T47D (cell line): ENCODE measurements around the gene TMEM143.

Experiments
- DNase-seq, 2 experiments: peaks; one replicate each; pipeline versions ENCODE4 v3.0.0 to v3.0.0-alpha.2; 2011 to 2012; ENCODE audit warnings: low read depth in 1 of 2, low spot score in 1 of 2
- JUND ChIP-seq: IDR thresholded peaks from 2 replicates; pipeline ENCODE4 v1.6.1; 2012; ENCODE audit warnings: low read depth
- in situ Hi-C: cut with HindIII; loops from 2 replicates; pipeline ENCODE4 v1.10.0; 2016; ENCODE audit warnings: low sequenced_read_pairs, low pct_unique_long_range_greater_than_20kb

TMEM143 gene

DNA sequence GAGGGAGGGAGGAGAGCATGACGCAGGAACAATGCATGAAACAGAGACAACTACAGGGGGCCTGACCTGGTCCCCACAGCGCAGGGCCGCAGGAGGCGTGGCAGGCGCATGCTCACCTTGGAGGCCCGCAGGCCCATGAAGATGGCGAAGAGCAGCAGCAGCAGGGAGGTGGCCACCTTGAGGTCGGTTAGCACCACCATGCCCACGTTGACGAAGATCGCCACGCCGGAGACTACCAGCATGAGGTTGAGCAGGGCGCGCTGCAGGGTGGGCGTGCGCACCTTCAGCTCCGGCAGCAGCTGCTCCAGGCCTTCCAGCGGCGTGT lies 21.4 kb downstream of the TMEM143 start:
- no peak for DNase-seq
- in situ Hi-C loops: no loop called here
- no peak for TF ChIP-seq JUND

- DNase-seq: no peak
- in situ Hi-C loops: no loop called here
- no peak for TF ChIP-seq JUND
Observed at GRCh38 chr19:48341515-48342413, 22.0 kb downstream of the TMEM143 start.

DNA sequence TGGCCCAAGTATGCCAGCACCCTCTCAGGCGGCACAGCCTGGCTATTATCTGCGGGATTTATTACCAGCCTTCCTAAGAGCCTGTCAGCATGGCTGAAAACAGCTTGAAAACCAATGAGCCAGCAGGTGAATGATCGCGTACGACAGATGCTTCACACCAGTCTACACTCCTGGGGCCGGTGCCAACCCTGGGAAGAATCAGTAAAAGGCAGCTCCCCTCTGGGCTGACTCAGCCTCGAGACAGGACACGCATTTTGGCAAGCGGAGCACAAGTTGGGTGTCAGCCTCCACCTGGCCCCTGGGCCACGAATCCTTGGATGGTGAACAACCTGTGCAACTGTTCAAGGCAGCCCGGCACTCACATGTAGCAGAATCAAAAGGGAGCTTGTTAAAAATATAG lies 22.7 kb downstream of the TMEM143 start:
- in situ Hi-C loops: no loop called here
- no peak for DNase-seq
- TF ChIP-seq JUND: no peak

- in situ Hi-C loops: no loop called here
- no peak for DNase-seq
- no peak for TF ChIP-seq JUND
Observed at GRCh38 chr19:48338802-48339503, 24.8 kb downstream of the TMEM143 start.

DNA sequence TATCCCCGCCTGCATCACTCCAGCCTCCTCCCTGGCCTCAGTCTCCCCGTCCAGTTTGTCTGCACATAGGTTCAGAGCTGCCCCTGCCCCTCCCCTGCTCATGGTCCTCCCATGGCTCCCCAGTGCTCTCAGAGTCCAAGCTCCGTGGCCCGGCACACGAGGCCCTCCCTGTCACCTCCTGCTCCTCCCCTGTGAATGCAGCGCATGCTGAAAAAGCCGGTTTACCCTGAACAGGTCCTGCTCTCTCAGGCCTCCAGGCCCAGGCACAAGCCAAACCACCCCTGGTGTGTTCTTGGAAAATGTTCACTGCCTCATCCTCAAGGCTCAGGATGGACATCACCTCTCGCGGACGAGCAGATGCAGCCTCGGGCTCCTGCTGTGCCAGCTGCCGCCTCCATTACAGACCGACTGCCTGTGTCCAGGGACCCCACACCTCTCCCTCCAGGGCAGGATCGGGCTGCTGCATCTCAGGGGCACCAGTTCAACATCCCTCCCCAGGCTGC lies 25.4 kb downstream of the TMEM143 start:
- no peak for DNase-seq
- no peak for TF ChIP-seq JUND
- in situ Hi-C loops: no loop called here

DNA sequence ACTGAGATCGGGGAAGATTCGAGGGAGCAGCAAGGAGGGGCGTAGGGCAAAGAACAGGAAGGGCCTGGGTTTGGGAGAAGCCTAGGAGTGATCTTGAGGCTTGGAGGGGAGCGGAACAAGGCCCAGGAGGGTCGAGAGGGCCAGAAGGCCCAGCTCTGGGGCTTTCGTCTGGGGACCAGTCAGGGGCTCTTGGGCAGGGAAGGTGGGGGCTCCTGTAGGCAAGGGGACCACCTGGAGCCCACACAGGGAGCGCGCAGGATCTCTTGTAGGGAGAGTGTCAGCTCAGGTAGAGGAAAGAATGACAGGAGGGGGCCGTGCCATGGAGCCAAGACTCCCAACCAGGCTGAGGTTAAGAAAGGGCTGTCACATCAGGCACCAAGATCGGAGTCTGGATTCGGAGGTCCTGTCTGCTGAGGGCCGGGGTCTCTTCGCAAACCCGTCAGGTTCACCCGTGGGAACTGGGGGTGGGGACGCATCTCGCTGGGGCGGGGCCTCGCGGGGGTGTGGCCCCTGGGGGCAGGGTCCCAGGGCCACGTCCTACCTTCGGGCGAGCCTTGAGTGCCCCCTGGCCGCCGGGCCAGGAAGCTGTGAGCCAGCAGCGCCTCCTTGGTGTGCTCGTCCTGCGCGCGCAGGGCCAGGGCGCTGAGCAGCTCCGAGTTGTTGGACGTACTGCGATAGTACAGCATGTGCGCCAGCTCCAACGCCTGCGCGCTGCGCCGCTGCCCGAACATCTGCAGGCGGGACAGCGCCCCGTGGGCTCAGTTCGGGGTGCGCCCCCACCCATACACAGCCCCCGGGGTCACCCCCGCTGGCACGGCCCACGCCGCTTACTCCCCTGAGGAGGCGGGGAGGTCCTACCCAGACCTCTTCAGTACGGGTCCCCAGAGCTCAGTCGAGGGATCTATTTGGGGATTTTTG lies 30.0 kb downstream of the TMEM143 start:
- TF ChIP-seq JUND: no peak
- in situ Hi-C loops: no loop called here
- DNase-seq: peak; percentile 70 to 91

- in situ Hi-C loops: no loop called here
- DNase-seq: peak; percentile 83 to 99
- TF ChIP-seq JUND: no peak
Observed at GRCh38 chr19:48332662-48333466, 30.9 kb downstream of the TMEM143 start.

DNA sequence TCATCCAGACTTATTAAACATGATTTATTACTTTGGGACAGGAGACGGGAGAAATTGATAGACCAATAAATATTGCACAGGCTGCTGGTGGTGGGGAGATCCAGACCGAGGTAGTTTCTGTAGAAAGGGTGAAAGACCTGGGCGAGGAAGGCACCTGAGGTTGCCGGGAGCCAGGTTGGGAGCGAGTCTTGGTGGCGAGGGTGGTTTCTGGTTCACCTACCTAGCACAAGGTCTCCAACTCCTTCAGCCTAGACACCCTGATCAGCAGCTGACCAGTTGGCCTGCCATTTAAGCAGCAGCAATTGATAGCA lies 31.4 kb downstream of the TMEM143 start:
- TF ChIP-seq JUND: no peak
- in situ Hi-C loops: no loop called here
- DNase-seq: no peak

DNA sequence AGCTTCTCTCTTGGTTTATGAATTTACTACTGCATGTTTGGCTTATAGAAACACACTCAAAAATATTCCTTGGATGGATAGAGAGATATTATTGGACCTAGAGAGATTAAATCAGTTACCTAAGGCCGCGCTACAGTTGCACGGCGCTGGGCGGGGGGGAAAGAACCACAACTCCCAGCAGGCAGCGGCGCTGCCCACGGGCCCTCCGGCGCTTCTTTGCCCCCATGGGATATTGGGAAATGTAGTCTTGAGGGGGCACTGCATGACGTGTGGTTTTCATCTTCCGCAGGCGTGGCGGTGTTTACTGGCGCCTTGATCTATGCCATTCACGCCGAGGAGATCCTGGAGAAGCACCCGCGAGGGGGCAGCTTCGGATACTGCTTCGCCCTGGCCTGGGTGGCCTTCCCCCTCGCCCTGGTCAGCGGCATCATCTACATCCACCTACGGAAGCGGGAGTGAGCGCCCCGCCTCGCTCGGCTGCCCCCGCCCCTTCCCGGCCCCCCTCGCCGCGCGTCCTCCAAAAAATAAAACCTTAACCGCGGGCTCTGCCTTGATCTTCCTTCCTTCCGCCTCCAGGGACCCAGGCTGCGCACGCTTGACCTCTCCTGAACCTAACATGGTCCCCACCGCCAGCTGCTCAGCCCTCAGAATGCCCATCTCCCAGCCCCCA lies 33.6 kb downstream of the TMEM143 start:
- peak; percentile 70 to 93 for DNase-seq
- TF ChIP-seq JUND: no peak
- in situ Hi-C loops: no loop called here

DNA sequence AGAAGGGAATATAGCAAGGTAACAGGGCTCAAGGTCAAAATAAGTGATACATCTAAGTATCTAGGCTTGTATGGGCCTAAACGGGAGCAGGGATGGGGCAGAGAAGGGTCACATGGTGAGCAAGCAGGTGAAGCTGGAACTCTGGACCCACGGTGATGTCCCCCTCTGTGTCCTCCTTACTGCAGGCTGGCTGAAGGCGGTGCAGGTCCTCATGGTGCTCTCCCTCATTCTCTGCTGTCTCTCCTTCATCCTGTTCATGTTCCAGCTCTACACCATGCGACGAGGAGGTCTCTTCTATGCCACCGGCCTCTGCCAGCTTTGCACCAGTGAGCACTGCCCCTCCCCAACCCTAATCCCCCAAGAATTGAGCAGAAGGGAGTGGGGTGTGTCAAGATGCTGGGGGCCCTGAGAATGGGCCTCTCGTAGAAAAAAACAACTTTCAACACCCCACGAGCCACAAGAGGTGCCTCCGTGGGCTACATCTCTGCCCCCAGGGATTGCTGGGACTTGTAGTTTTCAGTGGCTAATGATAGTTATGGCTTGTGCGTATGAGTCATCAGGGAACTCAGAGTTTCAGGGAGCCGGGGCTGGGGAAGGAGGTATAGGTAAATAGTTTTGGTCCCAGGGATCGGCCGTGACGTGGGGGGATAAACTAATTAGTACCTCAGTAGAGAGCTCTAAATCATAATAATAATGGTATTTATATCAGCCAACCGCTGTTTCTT lies 34.4 kb downstream of the TMEM143 start:
- in situ Hi-C loops: no loop called here
- TF ChIP-seq JUND: no peak
- no peak for DNase-seq
